GM12878 (cell line): ENCODE data around the gene TMEM114. TPM values are rescaled to one million over a fixed set of nuclear protein-coding genes. Genes with fewer than 3 reads are reported as not detected.

Experiments used
- ATAC-seq: fragments of 200-7000 bp; cut with Tn5 transposase; 3 replicates; pipeline ENCODE4 v1.9.1; 2020; ENCODE audit warnings: mild to moderate bottlenecking, moderate library complexity
- BruUV-seq: library from RNA; stranded (reverse); fragments of 400-500 nt; replicated peaks from 2 replicates; lab custom pipeline; 2021; lab: Mats Ljungman, UMichigan
- CTCF ChIA-PET: fragments of 300-600 bp; sonication (Branson Sonifier 250); formaldehyde crosslinking; extraction: SDS; loops from one replicate; lab custom pipeline; 2021; ENCODE audit warnings: inconsistent platforms; lab: Yijun Ruan, JAX
- POLR2A ChIA-PET: fragments of 350-600 bp; formaldehyde crosslinking; extraction: SDS; loops from one replicate; lab custom pipeline; 2021; ENCODE audit warnings: inconsistent platforms; lab: Charles Lee
- RAD21 ChIA-PET: fragments of 300-600 bp; sonication (Branson Sonifier 250); formaldehyde crosslinking; loops from one replicate; lab custom pipeline; 2023; ENCODE audit warnings: antibody characterized with exemption; ENCODE audit not compliant: unreplicated experiment; lab: Charles Lee
- SMC1A ChIA-PET: fragments of 300-600 bp; sonication (Branson Sonifier 250); formaldehyde crosslinking; loops from one replicate; lab custom pipeline; 2023; ENCODE audit not compliant: unreplicated experiment, uncharacterized antibody; lab: Charles Lee
- DNase-seq: peaks from one replicate; pipeline ENCODE4 v3.0.0-alpha.2; 2011; ENCODE audit warnings: low read depth, low spot score
- FAIRE-seq: peaks from 3 replicates; lab custom pipeline; 2011; peaks lifted over from hg19 to GRCh38; lab: Jason Lieb, UNC
- H2AFZ ChIP-seq: 2 replicates; pipeline ENCODE4 v1.6.0; 2011; ENCODE audit warnings: low read depth, low read length, control low read depth; ENCODE audit not compliant: control insufficient read depth
- H3K27ac ChIP-seq: 2 replicates; pipeline ENCODE4 v1.5.1; 2011; ENCODE audit warnings: control low read depth; ENCODE audit not compliant: control insufficient read depth, insufficient read depth
- H3K27me3 ChIP-seq, 2 experiments: replicated peaks in 1 of 2; 2 replicates each; pipeline versions ENCODE4 v1.6.0 to v1.6.1; 2011; ENCODE audit warnings: low read length in 1 of 2; ENCODE audit not compliant: control insufficient read depth in 2 of 2, insufficient read depth in 2 of 2
- H3K36me3 ChIP-seq, 2 experiments: 2 replicates each; pipeline ENCODE4 v1.5.1; 2011; ENCODE audit warnings: low read length in 1 of 2; ENCODE audit not compliant: control insufficient read depth in 2 of 2, insufficient read depth in 2 of 2
- H3K4me1 ChIP-seq: 2 replicates; pipeline ENCODE4 v1.6.1; 2011; ENCODE audit warnings: mild to moderate bottlenecking, low read length, moderate library complexity, mixed read lengths; ENCODE audit not compliant: control insufficient read depth, insufficient read depth
- H3K4me2 ChIP-seq: 2 replicates; pipeline ENCODE4 v1.6.0; 2011; ENCODE audit warnings: control low read depth; ENCODE audit not compliant: control insufficient read depth, insufficient read depth
- H3K4me3 ChIP-seq: fragments of 200-600 bp; sonication (generic); 2 replicates; pipeline ENCODE4 v1.5.1; 2016
- H3K79me2 ChIP-seq: 2 replicates; pipeline ENCODE4 v1.6.0; 2011; ENCODE audit warnings: low read length; ENCODE audit not compliant: control insufficient read depth, insufficient read depth
- H3K9ac ChIP-seq: 2 replicates; pipeline ENCODE4 v1.8.0; 2011; ENCODE audit warnings: low read length, control low read depth, mixed read lengths; ENCODE audit not compliant: control insufficient read depth, insufficient read depth
- H3K9me3 ChIP-seq: replicated peaks from 3 replicates; pipeline ENCODE4 v1.5.1; 2011; ENCODE audit warnings: mild to moderate bottlenecking, low read length; ENCODE audit not compliant: control insufficient read depth, insufficient read depth
- H4K20me1 ChIP-seq: 2 replicates; pipeline ENCODE4 v1.6.0; 2011; ENCODE audit not compliant: control insufficient read depth, insufficient read depth
- FOXK2 ChIP-seq: fragments of 450-650 bp; IDR thresholded peaks from 2 replicates; pipeline ENCODE4 v1.6.1; 2017; ENCODE audit warnings: mild to moderate bottlenecking, moderate library complexity
- MYB ChIP-seq: fragments of 150-350 bp; IDR thresholded peaks from 2 replicates; pipeline ENCODE4 v1.6.1; 2014; ENCODE audit warnings: mild to moderate bottlenecking, low read depth, low read length, borderline replicate concordance
- RBBP5 ChIP-seq: fragments of 200-600 bp; sonication (generic); conservative IDR thresholded peaks from 2 replicates; pipeline ENCODE4 v1.6.1; 2016
- SRF ChIP-seq, 2 experiments: IDR thresholded peaks; 2 replicates each; pipeline ENCODE4 v1.6.1; 2011; ENCODE audit warnings: low read depth in 2 of 2, low read length in 2 of 2, mild to moderate bottlenecking in 1 of 2, moderate library complexity in 1 of 2
- ZBTB40 ChIP-seq: fragments of 450-650 bp; IDR thresholded peaks from 2 replicates; pipeline ENCODE4 v1.6.1; 2016; ENCODE audit warnings: mild to moderate bottlenecking, moderate library complexity, borderline replicate concordance
- WGBS: methylation state at CpG from one replicate; pipeline ENCODE4 v1.1.6; 2016; ENCODE audit warnings: low lambda C conversion rate; ENCODE audit not compliant: insufficient replicate concordance, insufficient coverage; ENCODE audit errors: missing lambda C conversion rate; 5-methylcytosine and 5-hydroxymethylcytosine counted together
- in situ Hi-C: fragments of 300-500 bp; cut with MboI; formaldehyde crosslinking; loops from 9 replicates; pipeline ENCODE4 v1.14.3; 2018; ENCODE audit warnings: mixed read lengths
- intact Hi-C: fragments of 100-400 bp; cut with micrococcal nuclease; formaldehyde crosslinking; loops from one replicate; pipeline ENCODE4 v1.14.2; 2022; ENCODE audit not compliant: unreplicated experiment
- polyA plus RNA-seq, 11 experiments: library from polyadenylated mRNA; depleted of rRNA in 4 of 11; unstranded in 6 of 11; stranded (reverse) in 5 of 11; fragments of >200 nt; fragmentation: Nextera tagmentation in 4 of 11; fragmentation: Illumina TruSeq in 1 of 11; extraction: Ambion mirVana in 4 of 11; extraction: Trizol in 1 of 11; gene quantifications; 1 replicate in 1 of 11; 2 replicates in 10 of 11; pipeline versions ENCODE4 v1.2.1 to v1.2.3, GENCODE V29; 2011 to 2016; ENCODE audit warnings: inconsistent platforms in 2 of 11, missing spikeins in 2 of 11, low read depth in 1 of 11
- total RNA-seq, 4 experiments: library from RNA; depleted of rRNA in 3 of 4; stranded (reverse); fragments of >200 nt in 3 of 4; fragmentation: Illumina TruSeq in 1 of 4; extraction: Trizol in 1 of 4; gene quantifications; 2 replicates each; pipeline versions ENCODE4 v1.2.1 to v1.2.3, GENCODE V29; 2013 to 2021
- TF ChIP-seq, protein P1 (sequence below): fragments of 450-650 bp; IDR thresholded peaks from 2 replicates; pipeline ENCODE4 v1.6.1; 2017; ENCODE audit warnings: low read depth, mild to moderate bottlenecking, moderate library complexity
- TF ChIP-seq, protein P2 (sequence below): fragments of 450-650 bp; IDR thresholded peaks from 2 replicates; pipeline ENCODE4 v1.6.1; 2017; ENCODE audit warnings: mild to moderate bottlenecking

TMEM114 gene
- total and polyA plus RNA-seq, 10 of the 15 experiments (the other 5 are each of a cell fraction or from before 2014, with no cell fraction given) = not detected

DNA sequence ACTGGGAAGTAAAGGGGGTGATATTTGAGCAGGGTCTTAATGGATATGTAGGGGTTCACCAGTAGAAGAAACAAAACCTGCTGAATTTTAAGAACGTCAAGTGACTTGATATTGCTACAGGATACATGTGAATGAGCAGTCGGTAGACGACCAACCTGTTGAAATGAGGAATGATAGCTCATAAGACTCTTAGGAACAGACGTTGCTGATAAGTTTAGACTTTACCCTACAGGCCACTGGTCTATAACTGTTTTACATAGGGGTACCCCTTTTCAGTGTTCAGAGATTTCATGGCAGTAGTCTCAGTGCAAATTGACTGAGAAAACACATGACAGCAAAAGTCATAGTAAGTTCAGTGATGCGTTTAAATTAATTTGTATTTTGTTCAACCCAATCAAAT lies 45.9 kb downstream of the TMEM114 start:
- no peak for DNase-seq
- intact Hi-C loops (no loop called here), in situ Hi-C loops (no loop called here)
- no peak overlapping the region for H3K9ac ChIP-seq
- TF ChIP-seq, protein P1, sequence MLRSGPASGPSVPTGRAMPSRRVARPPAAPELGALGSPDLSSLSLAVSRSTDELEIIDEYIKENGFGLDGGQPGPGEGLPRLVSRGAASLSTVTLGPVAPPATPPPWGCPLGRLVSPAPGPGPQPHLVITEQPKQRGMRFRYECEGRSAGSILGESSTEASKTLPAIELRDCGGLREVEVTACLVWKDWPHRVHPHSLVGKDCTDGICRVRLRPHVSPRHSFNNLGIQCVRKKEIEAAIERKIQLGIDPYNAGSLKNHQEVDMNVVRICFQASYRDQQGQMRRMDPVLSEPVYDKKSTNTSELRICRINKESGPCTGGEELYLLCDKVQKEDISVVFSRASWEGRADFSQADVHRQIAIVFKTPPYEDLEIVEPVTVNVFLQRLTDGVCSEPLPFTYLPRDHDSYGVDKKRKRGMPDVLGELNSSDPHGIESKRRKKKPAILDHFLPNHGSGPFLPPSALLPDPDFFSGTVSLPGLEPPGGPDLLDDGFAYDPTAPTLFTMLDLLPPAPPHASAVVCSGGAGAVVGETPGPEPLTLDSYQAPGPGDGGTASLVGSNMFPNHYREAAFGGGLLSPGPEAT = no peak
- no peak for TF ChIP-seq MYB
- TF ChIP-seq, protein P2, sequence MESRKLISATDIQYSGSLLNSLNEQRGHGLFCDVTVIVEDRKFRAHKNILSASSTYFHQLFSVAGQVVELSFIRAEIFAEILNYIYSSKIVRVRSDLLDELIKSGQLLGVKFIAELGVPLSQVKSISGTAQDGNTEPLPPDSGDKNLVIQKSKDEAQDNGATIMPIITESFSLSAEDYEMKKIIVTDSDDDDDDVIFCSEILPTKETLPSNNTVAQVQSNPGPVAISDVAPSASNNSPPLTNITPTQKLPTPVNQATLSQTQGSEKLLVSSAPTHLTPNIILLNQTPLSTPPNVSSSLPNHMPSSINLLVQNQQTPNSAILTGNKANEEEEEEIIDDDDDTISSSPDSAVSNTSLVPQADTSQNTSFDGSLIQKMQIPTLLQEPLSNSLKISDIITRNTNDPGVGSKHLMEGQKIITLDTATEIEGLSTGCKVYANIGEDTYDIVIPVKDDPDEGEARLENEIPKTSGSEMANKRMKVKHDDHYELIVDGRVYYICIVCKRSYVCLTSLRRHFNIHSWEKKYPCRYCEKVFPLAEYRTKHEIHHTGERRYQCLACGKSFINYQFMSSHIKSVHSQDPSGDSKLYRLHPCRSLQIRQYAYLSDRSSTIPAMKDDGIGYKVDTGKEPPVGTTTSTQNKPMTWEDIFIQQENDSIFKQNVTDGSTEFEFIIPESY = no peak
- TF ChIP-seq SRF (IDR thresholded peaks at IDR 0.05; ENCODE audit: low read depth in 2 of 2, low read length in 2 of 2) = no peak
- no peak for TF ChIP-seq RBBP5
- no peak for TF ChIP-seq FOXK2
- no peak for TF ChIP-seq ZBTB40
- no peak for FAIRE-seq
- no peaks in the 10 kb centered on the region; the same call in 1 of the 2 replicates for H4K20me1 ChIP-seq
- ATAC-seq = no peak
- H2AFZ ChIP-seq = no peak overlapping the region
- peaks cover 0 to 3% of the 10 kb centered on the region in 2 experiments; a peak in 2 of 4 replicates for H3K27me3 ChIP-seq
- no peaks in the 10 kb centered on the region for H3K9me3 ChIP-seq
- ChIA-PET CTCF (interaction anchor here (1.0 kb wide), 1 partner anchor 23 kb away, joined by 3 read pairs; no protein-coding TSS in a partner anchor), SMC1A (no interaction called here), POLR2A (no interaction called here), RAD21 (no interaction called here)
- H3K79me2 ChIP-seq = no peaks in the 10 kb centered on the region
- no TSS peak for BruUV-seq
- H3K4me2 ChIP-seq = no peak overlapping the region
- no peak overlapping the region for H3K4me3 ChIP-seq
- no peaks in the 10 kb centered on the region for H3K4me1 ChIP-seq
- H3K36me3 ChIP-seq = no peaks in the 10 kb centered on the region
- no peak overlapping the region for H3K27ac ChIP-seq
- WGBS = 33% methylated on average over 5 of the region's 5 CpGs
